Measurements from ENCODE around the gene FNIP1. TPM values are rescaled to one million over a fixed set of nuclear protein-coding genes. Genes with fewer than 3 reads are reported as not detected.

The FNIP1 gene
- total RNA-seq, 3 donors from 2014 or later (not counting 1 experiment from before 2014, with no cell fraction given), result 49.6 to 54.6 (median 50.8) TPM

DNA sequence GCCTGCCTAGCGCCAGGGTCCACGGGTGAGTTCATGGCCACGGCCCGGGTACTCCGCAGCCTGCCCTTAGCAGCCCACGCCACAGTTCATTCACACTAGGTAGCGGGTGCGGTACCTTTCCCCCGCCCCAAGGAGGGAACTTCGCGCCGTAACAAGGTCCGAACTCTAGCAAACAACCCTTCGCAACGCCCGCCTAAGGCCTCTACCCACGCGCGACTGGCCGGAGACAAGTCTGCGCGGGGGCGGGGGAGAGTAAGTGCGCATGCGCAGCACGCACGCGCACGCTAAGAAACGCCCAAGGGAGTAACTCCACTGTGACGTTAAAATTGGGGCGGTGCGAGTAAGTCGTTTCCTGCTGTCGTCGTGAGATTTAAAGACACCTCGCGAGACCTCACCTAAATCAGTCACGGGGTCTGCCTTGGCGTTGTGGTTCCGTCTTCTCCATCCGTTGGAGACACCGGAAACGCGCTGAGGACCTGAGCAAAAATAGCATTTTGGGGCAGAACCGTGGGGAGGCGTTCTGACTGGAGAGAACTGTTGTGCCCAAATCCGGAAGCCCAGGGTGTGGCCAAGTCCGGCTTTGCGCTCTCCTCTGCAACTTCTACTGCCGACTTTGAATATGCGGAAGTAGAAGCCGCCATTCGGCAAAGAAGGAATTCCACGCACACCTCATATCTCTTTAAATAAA lies 161.7 kb downstream of the FNIP1 start, which contains the start of gene RAPGEF6:
RAPGEF6 (minus strand) TSS at position 234 of the 688 bp plus-strand sequence; CDS start at position 35, 199 bp downstream.
- Histone ChIP-seq H3K27me3 (ENCODE audit: control insufficient read depth, insufficient read depth, low read length) (no peaks in the 10 kb centered on the region), H3K9me3 (ENCODE audit: control insufficient read depth, insufficient read depth, low read length) (no peaks in the 10 kb centered on the region), H3K36me3 (ENCODE audit: control insufficient read depth, insufficient read depth, low read length) (no peaks in the 10 kb centered on the region), H3K4me1 (ENCODE audit: control insufficient read depth, insufficient read depth, low read length) (peaks cover 15% of the 10 kb centered on the region), H3K4me3 (ENCODE audit: low read length) (peak within 1 kb of the TSS; percentile 94), H3K27ac (ENCODE audit: low read length) (peak within 1 kb of the TSS; percentile 89)
- peak; percentile 93 to 100 for DNase-seq
- H3K27ac Mint-ChIP-seq, result peak within 1 kb of the TSS in 1 of 2 donors; percentile 96
- H3K9me3 Mint-ChIP-seq, result no peaks in the 10 kb centered on the region
- H3K4me1 Mint-ChIP-seq, result peaks cover 28% of the 10 kb centered on the region in 2 donors
- TF ChIP-seq, protein P1, sequence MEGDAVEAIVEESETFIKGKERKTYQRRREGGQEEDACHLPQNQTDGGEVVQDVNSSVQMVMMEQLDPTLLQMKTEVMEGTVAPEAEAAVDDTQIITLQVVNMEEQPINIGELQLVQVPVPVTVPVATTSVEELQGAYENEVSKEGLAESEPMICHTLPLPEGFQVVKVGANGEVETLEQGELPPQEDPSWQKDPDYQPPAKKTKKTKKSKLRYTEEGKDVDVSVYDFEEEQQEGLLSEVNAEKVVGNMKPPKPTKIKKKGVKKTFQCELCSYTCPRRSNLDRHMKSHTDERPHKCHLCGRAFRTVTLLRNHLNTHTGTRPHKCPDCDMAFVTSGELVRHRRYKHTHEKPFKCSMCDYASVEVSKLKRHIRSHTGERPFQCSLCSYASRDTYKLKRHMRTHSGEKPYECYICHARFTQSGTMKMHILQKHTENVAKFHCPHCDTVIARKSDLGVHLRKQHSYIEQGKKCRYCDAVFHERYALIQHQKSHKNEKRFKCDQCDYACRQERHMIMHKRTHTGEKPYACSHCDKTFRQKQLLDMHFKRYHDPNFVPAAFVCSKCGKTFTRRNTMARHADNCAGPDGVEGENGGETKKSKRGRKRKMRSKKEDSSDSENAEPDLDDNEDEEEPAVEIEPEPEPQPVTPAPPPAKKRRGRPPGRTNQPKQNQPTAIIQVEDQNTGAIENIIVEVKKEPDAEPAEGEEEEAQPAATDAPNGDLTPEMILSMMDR (IDR thresholded peaks at IDR 0.05), result no peak
- peak within 1 kb of the TSS; percentile 95 for H3K4me3 Mint-ChIP-seq
- intact Hi-C loops (cut with micrococcal nuclease), result loop anchor here (1.0 to 5.0 kb wide), 5 partner anchors 40 to 377 kb away; partner anchors contain the start of genes ACSL6 and FNIP1
- peak; percentile 83 to 94 (median 87) for ATAC-seq
- 0% methylated on average over 55 of the region's 55 CpGs for WGBS (ENCODE audit: insufficient coverage)
- no peaks in the 10 kb centered on the region for H3K36me3 Mint-ChIP-seq
- no peaks in the 10 kb centered on the region for H3K27me3 Mint-ChIP-seq (ENCODE audit: low read depth in 2 of 2)

DNA sequence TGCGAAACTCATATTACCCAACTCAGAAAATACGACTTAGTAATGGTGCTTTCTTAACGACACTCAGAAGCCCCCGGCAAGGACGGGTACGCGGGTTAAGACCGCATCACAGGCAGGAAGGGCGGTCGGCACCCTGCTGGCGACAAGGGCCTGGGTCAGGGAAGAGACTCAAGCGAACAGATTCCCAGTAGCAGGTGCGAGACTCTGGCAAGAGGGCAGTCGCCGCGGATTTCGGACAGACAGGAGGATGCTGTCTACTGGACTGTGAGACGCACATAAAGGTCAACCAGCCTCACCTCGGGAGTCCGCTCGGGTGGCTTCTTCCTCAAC lies 162.2 kb downstream of the FNIP1 start:
- DNase-seq (peak in 1 of 2 donors; percentile 78), ATAC-seq (peak; percentile 28 to 48 (median 30))
- Histone ChIP-seq H3K9me3 (ENCODE audit: control insufficient read depth, insufficient read depth, low read length) (no peaks in the 10 kb centered on the region), H3K27ac (ENCODE audit: low read length) (peak overlapping the region; percentile 89), H3K36me3 (ENCODE audit: control insufficient read depth, insufficient read depth, low read length) (no peaks in the 10 kb centered on the region), H3K4me1 (ENCODE audit: control insufficient read depth, insufficient read depth, low read length) (peaks cover 15% of the 10 kb centered on the region), H3K27me3 (ENCODE audit: control insufficient read depth, insufficient read depth, low read length) (no peaks in the 10 kb centered on the region), H3K4me3 (ENCODE audit: low read length) (peak overlapping the region; percentile 94)
- Mint-ChIP-seq H3K27me3 (ENCODE audit: low read depth in 2 of 2) (no peaks in the 10 kb centered on the region), H3K27ac (peak overlapping the region in 1 of 2 donors; percentile 96), H3K4me3 (peak overlapping the region; percentile 95), H3K9me3 (no peaks in the 10 kb centered on the region), H3K36me3 (no peaks in the 10 kb centered on the region), H3K4me1 (peaks cover 23 to 26% of the 10 kb centered on the region in 2 donors)
- TF ChIP-seq, protein P1 (IDR thresholded peaks at IDR 0.05), result no peak
- intact Hi-C loops (cut with micrococcal nuclease), result loop anchor here (2.0 kb wide), 2 partner anchors 120 to 162 kb away; partner anchors contain the start of gene FNIP1
- WGBS (ENCODE audit: insufficient coverage), result 0% methylated on average over 21 of the region's 21 CpGs

DNA sequence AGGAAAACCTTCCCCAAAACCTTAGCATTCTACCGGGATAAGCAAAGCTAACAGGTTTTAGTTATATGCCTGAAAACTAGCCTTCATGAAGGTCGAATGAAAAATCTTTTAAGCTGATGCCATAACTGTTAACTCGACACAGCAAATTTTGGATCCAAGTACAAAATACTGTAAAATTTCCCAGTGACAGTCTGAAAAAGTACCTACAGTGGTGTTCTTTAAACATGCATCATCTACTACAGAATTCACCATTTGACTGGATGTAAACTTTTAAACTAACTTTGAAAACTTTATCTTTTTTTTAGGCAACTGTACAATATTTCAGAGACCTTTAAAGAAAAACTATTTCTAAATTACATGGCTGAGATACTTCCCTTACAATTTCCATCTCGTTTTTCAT lies 162.6 kb downstream of the FNIP1 start:
- Mint-ChIP-seq H3K27ac (peak overlapping the region in 1 of 2 donors; percentile 96), H3K27me3 (ENCODE audit: low read depth in 2 of 2) (no peaks in the 10 kb centered on the region), H3K36me3 (no peaks in the 10 kb centered on the region), H3K4me1 (peaks cover 22 to 29% of the 10 kb centered on the region in 2 donors), H3K9me3 (no peaks in the 10 kb centered on the region), H3K4me3 (peak overlapping the region; percentile 95)
- peak overlapping the region; percentile 89 for H3K27ac ChIP-seq (ENCODE audit: low read length)
- TF ChIP-seq, protein P1 (IDR thresholded peaks at IDR 0.05), result no peak
- WGBS (ENCODE audit: insufficient coverage), result 4% methylated on average over 4 of the region's 4 CpGs
- intact Hi-C loops (cut with micrococcal nuclease), result loop anchor here (2.0 kb wide), 2 partner anchors 119 to 163 kb away; partner anchors contain the start of gene FNIP1
- H3K36me3 ChIP-seq (ENCODE audit: control insufficient read depth, insufficient read depth, low read length), result no peaks in the 10 kb centered on the region
- ATAC-seq, result no peak
- H3K9me3 ChIP-seq (ENCODE audit: control insufficient read depth, insufficient read depth, low read length), result no peaks in the 10 kb centered on the region
- DNase-seq, result peak in 1 of 2 donors; percentile 37
- H3K27me3 ChIP-seq (ENCODE audit: control insufficient read depth, insufficient read depth, low read length), result no peaks in the 10 kb centered on the region
- peaks cover 15% of the 10 kb centered on the region for H3K4me1 ChIP-seq (ENCODE audit: control insufficient read depth, insufficient read depth, low read length)
- peak overlapping the region; percentile 94 for H3K4me3 ChIP-seq (ENCODE audit: low read length)

Measured in natural killer cell (primary cell).